HepG2 (cell line): ENCODE results near the gene GNAL. TPM values are rescaled to one million over a fixed set of nuclear protein-coding genes. Genes with fewer than 3 reads are reported as not detected.

ENCODE experiments used
- FLYWCH1 ChIP-seq: sonication (generic); formaldehyde crosslinking; IDR thresholded peaks from 2 replicates; pipeline ENCODE4 v1.8.1; 2023; ENCODE audit warnings: mild to moderate bottlenecking, missing genetic modification reagents
- IRX3 ChIP-seq: sonication (generic); formaldehyde crosslinking; IDR thresholded peaks from 2 replicates; pipeline ENCODE4 v1.8.1; 2023; ENCODE audit warnings: mild to moderate bottlenecking, low read depth, missing genetic modification reagents, borderline replicate concordance
- JUN ChIP-seq: sonication (generic); formaldehyde crosslinking; IDR thresholded peaks from 2 replicates; pipeline ENCODE4 v1.4.0; 2020; ENCODE audit warnings: mild to moderate bottlenecking, missing genetic modification reagents
- MAFF ChIP-seq: IDR thresholded peaks from 2 replicates; pipeline ENCODE4 v1.6.1; 2011; ENCODE audit warnings: low read depth, low read length, improper control_type of control experiment
- NFKBIZ ChIP-seq: IDR thresholded peaks from 2 replicates; pipeline ENCODE4 v1.6.1; 2018; ENCODE audit warnings: missing genetic modification reagents, missing compliant biosample characterization
- NPAS2 ChIP-seq: sonication (generic); formaldehyde crosslinking; IDR thresholded peaks from 2 replicates; pipeline ENCODE4 v1.8.0; 2022; ENCODE audit warnings: mild to moderate bottlenecking, missing genetic modification reagents, borderline replicate concordance
- REL ChIP-seq: sonication (generic); formaldehyde crosslinking; conservative IDR thresholded peaks from 2 replicates; pipeline ENCODE4 v1.8.0; 2022; ENCODE audit warnings: mild to moderate bottlenecking, missing genetic modification reagents, moderate library complexity
- SNAI1 ChIP-seq: sonication (generic); formaldehyde crosslinking; IDR thresholded peaks from 2 replicates; pipeline ENCODE4 v1.5.0; 2020; ENCODE audit warnings: mild to moderate bottlenecking, missing genetic modification reagents, borderline replicate concordance
- ZNF441 ChIP-seq: sonication (generic); formaldehyde crosslinking; IDR thresholded peaks from 2 replicates; pipeline ENCODE4 v1.7.0; 2021; ENCODE audit warnings: missing genetic modification reagents, borderline replicate concordance
- ZNF607 ChIP-seq: sonication (generic); formaldehyde crosslinking; IDR thresholded peaks from 2 replicates; pipeline ENCODE4 v1.5.1; 2020; ENCODE audit warnings: missing genetic modification reagents, mild to moderate bottlenecking, borderline replicate concordance
- ZNF660 ChIP-seq: sonication (generic); formaldehyde crosslinking; IDR thresholded peaks from 2 replicates; pipeline ENCODE4 v1.5.1; 2020; ENCODE audit warnings: mild to moderate bottlenecking, low read depth, missing genetic modification reagents, borderline replicate concordance
- polyA plus RNA-seq, 8 experiments: library from polyadenylated mRNA; depleted of rRNA in 3 of 8; stranded (reverse) in 7 of 8; unstranded in 1 of 8; fragments of >200 nt; fragmentation: Illumina TruSeq in 4 of 8; extraction: Trizol in 4 of 8; gene quantifications; 2 replicates each; pipeline versions ENCODE4 v1.2.1 to v1.2.3, GENCODE V29; 2011 to 2016; ENCODE audit warnings: low read depth in 4 of 8, missing spikeins in 1 of 8, mixed read lengths in 1 of 8; ENCODE audit not compliant: insufficient read depth in 1 of 8
- total RNA-seq, 5 experiments: library from RNA; depleted of rRNA; stranded (reverse); fragments of >200 nt; fragmentation: Illumina TruSeq; extraction: Trizol; gene quantifications; 2 replicates each; pipeline ENCODE4 v1.2.3, GENCODE V29; 2016; ENCODE audit warnings: low read depth in 1 of 5
- TF ChIP-seq, protein P1 (sequence below): sonication (generic); formaldehyde crosslinking; IDR thresholded peaks from 2 replicates; pipeline ENCODE4 v1.5.0; 2020; ENCODE audit warnings: missing genetic modification reagents
- TF ChIP-seq, protein P2 (sequence below): sonication (generic); formaldehyde crosslinking; IDR thresholded peaks from 2 replicates; pipeline ENCODE4 v1.4.0; 2020; ENCODE audit warnings: missing genetic modification reagents, borderline replicate concordance
- TF ChIP-seq, protein P3 (sequence below): IDR thresholded peaks from 2 replicates; pipeline ENCODE4 v1.6.1; 2016; ENCODE audit warnings: low read depth, control low read depth
- TF ChIP-seq, protein P4 (sequence below): fragments of 450-650 bp; IDR thresholded peaks from 2 replicates; pipeline ENCODE4 v1.6.1; 2017; ENCODE audit warnings: mild to moderate bottlenecking
- TF ChIP-seq, protein P5 (sequence below): IDR thresholded peaks from 2 replicates; pipeline ENCODE4 v1.6.1; 2016; ENCODE audit warnings: mild to moderate bottlenecking, missing biosample characterization, missing genetic modification reagents

The GNAL gene
- total and polyA plus RNA-seq, 2 of the 13 experiments (the other 11 are each of a cell fraction or from before 2014, with no cell fraction given): 0.87 to 1.4 TPM

DNA sequence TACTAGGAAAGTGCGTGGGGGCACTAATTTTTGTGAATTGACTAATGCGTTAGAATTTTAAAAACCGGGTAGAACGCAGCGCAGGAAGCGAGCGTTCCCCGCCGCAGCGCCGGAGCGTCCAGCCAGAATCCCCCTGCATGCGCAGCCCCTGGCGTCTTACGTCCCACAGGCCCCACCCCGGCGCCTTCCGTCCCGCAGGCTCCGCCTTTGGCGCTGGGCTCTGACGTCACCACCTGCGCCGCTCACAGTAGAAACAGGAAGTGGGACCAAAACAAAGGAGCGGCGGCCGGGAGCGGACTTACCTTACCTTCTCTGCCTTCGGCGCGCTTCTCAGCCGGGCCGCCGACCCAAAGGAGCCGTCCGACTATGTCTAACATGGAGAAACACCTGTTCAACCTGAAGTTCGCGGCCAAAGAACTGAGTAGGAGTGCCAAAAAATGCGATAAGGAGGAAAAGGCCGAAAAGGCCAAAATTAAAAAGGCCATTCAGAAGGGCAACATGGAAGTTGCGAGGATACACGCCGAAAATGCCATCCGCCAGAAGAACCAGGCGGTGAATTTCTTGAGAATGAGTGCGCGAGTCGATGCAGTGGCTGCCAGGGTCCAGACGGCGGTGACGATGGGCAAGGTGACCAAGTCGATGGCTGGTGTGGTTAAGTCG, 162.2 kb downstream of the GNAL start, which contains the start of gene CHMP1B (continued):
- TF ChIP-seq, protein P1, sequence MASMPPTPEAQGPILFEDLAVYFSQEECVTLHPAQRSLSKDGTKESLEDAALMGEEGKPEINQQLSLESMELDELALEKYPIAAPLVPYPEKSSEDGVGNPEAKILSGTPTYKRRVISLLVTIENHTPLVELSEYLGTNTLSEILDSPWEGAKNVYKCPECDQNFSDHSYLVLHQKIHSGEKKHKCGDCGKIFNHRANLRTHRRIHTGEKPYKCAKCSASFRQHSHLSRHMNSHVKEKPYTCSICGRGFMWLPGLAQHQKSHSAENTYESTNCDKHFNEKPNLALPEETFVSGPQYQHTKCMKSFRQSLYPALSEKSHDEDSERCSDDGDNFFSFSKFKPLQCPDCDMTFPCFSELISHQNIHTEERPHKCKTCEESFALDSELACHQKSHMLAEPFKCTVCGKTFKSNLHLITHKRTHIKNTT (CRISPR knock-in tag): no peak
- TF ChIP-seq ZNF660 (CRISPR knock-in tag) (no peak), FLYWCH1 (CRISPR knock-in tag) (no peak), JUN (CRISPR knock-in tag) (peak; percentile 57; the same call in 1 of the 2 replicates), ZNF441 (CRISPR knock-in tag) (no peak), MAFF (no peak), NFKBIZ (CRISPR knock-in tag) (peak; percentile 21; the same call in 1 of the 2 replicates), REL (CRISPR knock-in tag) (0 out of 2 replicates have a peak, but pooled peaks have one; percentile 46), SNAI1 (no peak; the same call in 1 of the 2 replicates), IRX3 (CRISPR knock-in tag) (no peak), NPAS2 (CRISPR knock-in tag) (no peak), ZNF607 (CRISPR knock-in tag) (peak; percentile 86)
- TF ChIP-seq, protein P2, sequence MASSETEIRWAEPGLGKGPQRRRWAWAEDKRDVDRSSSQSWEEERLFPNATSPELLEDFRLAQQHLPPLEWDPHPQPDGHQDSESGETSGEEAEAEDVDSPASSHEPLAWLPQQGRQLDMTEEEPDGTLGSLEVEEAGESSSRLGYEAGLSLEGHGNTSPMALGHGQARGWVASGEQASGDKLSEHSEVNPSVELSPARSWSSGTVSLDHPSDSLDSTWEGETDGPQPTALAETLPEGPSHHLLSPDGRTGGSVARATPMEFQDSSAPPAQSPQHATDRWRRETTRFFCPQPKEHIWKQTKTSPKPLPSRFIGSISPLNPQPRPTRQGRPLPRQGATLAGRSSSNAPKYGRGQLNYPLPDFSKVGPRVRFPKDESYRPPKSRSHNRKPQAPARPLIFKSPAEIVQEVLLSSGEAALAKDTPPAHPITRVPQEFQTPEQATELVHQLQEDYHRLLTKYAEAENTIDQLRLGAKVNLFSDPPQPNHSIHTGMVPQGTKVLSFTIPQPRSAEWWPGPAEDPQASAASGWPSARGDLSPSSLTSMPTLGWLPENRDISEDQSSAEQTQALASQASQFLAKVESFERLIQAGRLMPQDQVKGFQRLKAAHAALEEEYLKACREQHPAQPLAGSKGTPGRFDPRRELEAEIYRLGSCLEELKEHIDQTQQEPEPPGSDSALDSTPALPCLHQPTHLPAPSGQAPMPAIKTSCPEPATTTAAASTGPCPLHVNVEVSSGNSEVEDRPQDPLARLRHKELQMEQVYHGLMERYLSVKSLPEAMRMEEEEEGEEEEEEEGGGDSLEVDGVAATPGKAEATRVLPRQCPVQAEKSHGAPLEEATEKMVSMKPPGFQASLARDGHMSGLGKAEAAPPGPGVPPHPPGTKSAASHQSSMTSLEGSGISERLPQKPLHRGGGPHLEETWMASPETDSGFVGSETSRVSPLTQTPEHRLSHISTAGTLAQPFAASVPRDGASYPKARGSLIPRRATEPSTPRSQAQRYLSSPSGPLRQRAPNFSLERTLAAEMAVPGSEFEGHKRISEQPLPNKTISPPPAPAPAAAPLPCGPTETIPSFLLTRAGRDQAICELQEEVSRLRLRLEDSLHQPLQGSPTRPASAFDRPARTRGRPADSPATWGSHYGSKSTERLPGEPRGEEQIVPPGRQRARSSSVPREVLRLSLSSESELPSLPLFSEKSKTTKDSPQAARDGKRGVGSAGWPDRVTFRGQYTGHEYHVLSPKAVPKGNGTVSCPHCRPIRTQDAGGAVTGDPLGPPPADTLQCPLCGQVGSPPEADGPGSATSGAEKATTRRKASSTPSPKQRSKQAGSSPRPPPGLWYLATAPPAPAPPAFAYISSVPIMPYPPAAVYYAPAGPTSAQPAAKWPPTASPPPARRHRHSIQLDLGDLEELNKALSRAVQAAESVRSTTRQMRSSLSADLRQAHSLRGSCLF (CRISPR knock-in tag): no peak
- TF ChIP-seq, protein P3, sequence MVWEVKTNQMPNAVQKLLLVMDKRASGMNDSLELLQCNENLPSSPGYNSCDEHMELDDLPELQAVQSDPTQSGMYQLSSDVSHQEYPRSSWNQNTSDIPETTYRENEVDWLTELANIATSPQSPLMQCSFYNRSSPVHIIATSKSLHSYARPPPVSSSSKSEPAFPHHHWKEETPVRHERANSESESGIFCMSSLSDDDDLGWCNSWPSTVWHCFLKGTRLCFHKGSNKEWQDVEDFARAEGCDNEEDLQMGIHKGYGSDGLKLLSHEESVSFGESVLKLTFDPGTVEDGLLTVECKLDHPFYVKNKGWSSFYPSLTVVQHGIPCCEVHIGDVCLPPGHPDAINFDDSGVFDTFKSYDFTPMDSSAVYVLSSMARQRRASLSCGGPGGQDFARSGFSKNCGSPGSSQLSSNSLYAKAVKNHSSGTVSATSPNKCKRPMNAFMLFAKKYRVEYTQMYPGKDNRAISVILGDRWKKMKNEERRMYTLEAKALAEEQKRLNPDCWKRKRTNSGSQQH (CRISPR knock-in tag): peak; percentile 90
- TF ChIP-seq, protein P4, sequence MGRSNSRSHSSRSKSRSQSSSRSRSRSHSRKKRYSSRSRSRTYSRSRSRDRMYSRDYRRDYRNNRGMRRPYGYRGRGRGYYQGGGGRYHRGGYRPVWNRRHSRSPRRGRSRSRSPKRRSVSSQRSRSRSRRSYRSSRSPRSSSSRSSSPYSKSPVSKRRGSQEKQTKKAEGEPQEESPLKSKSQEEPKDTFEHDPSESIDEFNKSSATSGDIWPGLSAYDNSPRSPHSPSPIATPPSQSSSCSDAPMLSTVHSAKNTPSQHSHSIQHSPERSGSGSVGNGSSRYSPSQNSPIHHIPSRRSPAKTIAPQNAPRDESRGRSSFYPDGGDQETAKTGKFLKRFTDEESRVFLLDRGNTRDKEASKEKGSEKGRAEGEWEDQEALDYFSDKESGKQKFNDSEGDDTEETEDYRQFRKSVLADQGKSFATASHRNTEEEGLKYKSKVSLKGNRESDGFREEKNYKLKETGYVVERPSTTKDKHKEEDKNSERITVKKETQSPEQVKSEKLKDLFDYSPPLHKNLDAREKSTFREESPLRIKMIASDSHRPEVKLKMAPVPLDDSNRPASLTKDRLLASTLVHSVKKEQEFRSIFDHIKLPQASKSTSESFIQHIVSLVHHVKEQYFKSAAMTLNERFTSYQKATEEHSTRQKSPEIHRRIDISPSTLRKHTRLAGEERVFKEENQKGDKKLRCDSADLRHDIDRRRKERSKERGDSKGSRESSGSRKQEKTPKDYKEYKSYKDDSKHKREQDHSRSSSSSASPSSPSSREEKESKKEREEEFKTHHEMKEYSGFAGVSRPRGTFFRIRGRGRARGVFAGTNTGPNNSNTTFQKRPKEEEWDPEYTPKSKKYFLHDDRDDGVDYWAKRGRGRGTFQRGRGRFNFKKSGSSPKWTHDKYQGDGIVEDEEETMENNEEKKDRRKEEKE: no peak
- TF ChIP-seq, protein P5, sequence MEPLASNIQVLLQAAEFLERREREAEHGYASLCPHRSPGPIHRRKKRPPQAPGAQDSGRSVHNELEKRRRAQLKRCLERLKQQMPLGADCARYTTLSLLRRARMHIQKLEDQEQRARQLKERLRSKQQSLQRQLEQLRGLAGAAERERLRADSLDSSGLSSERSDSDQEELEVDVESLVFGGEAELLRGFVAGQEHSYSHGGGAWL (CRISPR knock-in tag): peak; percentile 81
